Left renal pelvis (tissue), 4 donors: ENCODE measurements around the gene SLC25A23. TPM values are rescaled to one million over a fixed set of nuclear protein-coding genes. Genes with fewer than 3 reads are reported as not detected.
"Not testable (repeated sequence)": the region's sequence is repeated elsewhere in the genome, so short reads cannot be mapped to it uniquely, and the experiment has no call there.

Source experiments
- DNase-seq, 4 donors: peaks; one replicate each; pipeline ENCODE4 v3.0.0-alpha.2; 2013; ENCODE audit warnings: low read depth in 4 of 4, low spot score in 3 of 4
- polyA plus RNA-seq, 4 donors: library from polyadenylated mRNA; unstranded; fragments of 120-200 nt; gene quantifications; one replicate each; pipeline ENCODE4 v1.2.1, GENCODE V29; 2013; ENCODE audit not compliant: insufficient read length in 4 of 4

The SLC25A23 gene
- 10 to 100 TPM; 55.2 to 85.1 (median 68.6) TPM for polyA plus RNA-seq

DNA sequence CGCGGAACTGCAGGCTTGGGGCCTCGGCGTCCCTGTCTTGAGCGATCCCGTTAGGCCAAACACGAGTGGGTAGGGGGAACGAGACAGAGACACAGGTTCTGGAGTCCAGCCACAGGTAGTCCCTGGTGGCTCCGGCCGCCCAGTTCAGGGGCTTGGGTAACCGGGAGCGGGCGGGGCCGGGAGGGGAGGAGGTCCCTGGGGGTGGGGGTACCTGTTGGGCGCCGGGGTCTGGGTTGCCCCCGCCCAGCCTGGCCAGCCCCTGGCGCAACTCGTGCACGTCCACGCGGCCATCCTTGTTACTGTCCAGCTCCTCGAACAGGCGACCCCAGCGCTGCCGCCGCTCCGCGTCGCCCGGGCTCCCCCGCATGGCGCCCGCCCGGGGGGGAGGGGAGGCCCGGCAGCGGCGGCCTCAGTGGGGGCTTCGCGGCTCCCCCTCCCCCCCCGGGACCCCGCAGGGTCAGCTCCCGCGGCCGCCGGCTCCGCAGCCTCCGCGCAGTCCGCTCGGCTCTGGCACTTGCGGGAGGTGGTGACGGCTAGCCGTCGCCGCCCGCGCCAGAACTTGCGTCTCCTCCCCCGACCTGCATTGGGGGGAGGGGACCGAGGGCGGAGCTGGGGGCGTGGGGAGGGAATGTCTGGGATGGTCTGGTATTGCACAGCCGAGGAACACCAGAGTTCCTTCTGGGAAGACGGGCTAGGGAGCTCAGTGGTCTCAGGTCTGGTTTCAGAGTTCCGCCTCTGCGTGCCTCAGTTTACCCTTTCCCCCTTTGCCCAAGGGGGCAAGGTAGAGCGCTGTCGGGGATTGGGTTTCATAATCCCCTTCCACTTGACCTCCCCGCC is at the start of gene SLC25A23:
Gene SLC25A23 (minus strand): TSS at position 531 of the 837 bp plus-strand sequence. CDS start 164 bp downstream, at position 367.
- DNase-seq, result peak in 3 of 4 donors; percentile 54 to 67 (median 63)

GRCh38 chr19:6508028-6508771 is 48.6 kb upstream of the SLC25A23 start:
- not testable (repeated sequence) for DNase-seq

- DNase-seq, result no peak
Measured at GRCh38 chr19:6503407-6504201, 44.0 kb upstream of the SLC25A23 start.

DNA sequence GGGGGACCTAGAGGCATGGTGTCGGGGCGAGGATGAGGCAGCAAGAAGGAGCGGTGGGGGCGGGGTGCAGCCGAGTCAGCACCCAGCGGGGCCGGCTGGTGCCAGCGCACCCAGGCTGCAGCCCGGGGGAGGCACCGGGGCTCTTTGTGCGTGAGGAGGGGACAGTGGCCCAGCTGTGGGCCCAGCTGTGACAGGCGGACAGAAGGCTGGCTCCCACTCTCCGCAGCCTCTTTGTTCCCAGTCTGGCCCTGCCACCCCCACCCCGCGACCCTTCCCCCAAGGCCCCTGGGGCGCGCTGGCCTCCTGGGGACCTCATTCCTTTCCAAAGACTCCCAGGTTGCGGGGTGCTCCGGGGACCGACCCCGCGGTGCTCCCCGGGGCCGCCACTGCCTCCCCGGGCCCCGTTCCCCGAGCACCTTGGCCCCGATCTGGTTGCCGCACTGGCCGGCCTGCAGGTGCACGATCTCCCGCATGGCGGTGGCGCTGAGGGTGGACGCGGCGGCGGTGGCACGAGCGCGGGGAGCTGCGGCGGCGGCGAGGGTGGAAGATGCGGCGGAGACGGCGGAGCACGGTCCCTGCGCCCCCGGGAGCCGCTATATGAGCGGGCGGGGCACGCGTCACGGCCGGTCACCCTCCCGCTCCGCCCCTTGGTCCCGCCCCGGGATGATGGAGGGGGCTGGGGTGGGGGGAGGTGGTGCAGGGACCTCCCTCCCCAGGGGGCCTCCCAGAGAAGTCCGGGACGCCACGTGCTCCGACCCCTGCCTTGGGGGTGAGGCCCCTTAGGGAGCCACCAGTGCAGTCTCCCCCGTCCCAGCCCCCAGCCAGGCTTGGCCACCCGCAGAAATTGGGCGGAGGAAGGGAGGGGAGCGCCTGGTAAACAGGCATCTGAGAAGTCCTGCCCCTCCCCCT is 42.4 kb upstream of the SLC25A23 start, which contains the start of gene TUBB4A:
Gene TUBB4A (minus strand): TSS at position 570 of the 909 bp plus-strand sequence. CDS start 97 bp downstream, at position 473.
- no peak for DNase-seq

DNA sequence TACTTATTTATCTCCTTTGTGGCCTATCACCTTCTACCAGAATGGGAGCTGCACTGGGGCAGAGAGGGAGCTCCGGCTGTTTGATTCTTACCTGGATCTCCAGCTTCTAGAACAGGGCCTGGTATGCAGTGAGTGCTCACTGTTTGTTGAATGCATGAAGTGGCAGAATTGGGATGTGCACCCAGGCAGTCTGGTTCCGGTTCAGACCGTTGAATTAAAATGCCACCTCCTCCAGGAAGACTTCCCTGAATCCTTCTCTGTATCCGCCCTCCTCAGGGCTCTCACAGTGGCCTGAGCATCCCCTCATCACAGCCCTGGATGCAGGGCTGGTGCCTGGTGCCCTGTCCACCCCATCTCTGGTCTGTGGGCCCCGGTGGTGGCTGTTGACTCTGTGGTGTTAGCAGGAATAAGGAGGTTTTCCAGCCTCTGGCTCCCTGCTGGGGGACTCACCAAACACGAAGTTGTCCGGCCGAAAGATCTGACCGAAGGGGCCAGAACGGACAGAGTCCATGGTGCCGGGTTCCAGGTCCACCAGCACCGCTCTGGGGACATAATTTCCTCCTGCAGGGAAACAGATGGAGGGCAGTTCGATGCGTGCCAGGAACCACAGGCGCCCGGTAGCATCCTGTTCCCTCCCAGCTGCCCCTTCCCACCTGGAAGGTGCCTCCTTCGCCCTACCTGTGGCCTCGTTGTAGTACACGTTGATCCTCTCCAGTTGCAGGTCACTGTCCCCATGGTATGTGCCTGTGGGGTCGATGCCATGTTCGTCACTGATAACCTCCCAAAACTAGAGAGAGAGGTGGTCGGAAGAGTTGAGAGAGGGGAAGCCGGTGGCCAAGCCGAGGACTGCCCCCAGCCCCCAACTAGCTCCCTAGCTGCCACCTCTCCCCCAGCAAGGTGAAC is 41.5 kb upstream of the SLC25A23 start:
- DNase-seq, result no peak

GRCh38 chr19:6499052-6499790 is 39.6 kb upstream of the SLC25A23 start:
- no peak for DNase-seq

DNA sequence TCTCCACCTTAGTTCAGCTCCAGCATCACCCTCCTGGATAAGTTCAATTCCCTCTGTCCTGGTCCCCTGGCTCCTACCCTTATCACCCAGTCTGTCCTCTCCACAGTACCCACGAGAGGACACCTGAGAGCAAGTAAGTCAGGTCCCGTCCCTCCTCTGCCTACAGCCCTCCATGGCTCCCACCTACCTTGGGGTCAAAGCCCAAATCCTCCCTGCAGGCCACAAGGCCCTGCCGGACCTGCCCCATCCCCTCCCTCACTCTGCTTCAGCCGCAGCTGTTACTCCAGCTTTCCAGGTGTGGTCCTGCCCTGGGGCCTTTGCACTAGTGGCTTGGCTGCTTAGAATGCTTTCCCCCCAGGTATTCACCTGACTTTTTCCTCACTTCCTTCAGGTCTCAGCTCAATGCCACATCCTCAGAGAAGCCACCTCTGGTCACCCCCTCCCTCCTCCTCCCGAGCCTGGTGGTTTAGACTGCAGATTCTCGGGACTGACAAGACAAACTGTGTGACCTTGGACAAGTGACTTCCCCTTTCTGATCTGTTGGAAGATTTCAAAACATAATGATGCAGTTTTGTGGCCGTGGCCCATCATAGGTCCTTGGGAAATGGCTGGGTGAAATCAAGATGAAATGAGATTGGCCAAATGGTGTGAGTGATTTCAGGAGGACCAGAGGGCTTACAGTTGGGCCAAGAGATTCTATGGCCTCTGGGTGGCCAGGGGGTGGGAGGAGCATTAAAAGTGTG is 38.9 kb upstream of the SLC25A23 start:
- no peak for DNase-seq

- DNase-seq, result no peak
Measured at GRCh38 chr19:6495947-6496346, 36.4 kb upstream of the SLC25A23 start.

GRCh38 chr19:6494438-6495036 is 34.9 kb upstream of the SLC25A23 start:
- no peak for DNase-seq

DNA sequence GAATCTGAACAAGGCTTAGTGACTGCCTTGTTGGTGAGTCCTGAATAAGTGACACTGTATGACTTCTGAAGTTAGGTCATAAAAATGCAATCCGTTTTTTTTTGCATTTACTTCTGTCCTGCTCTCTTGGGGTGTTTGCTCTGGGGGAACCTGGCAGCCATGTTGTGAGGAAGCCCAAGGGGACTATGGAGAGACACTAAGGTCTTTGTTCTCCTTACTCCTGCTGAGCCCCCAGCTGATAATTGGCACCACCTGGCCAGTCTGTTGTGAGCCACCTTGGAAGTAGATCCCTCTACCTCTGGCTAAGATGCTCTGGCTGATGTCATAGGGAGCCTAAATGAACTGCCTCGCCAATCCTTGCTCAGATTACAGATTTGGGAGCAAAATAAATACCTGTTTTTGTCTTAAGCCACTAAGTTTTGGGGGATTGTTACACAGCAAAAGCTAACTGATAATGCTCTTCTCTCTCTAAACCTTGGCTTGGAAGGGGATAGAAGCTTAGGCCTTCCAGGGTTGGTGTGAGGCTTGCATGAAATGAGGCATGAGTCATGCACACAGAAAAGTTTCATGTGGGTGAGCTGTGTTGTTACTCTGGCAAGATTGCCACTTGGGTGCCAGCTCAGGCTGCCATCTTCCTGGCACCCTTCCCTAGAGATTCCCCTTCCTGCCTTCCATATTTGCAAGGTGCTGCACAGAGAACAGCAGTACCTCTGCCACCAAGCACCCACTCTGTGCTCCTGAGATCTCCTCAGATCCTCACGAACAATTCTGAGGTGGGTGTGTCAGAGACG is 32.4 kb upstream of the SLC25A23 start:
- DNase-seq, result no peak

- no peak for DNase-seq
Measured at GRCh38 chr19:6490134-6490533, 30.5 kb upstream of the SLC25A23 start.

DNA sequence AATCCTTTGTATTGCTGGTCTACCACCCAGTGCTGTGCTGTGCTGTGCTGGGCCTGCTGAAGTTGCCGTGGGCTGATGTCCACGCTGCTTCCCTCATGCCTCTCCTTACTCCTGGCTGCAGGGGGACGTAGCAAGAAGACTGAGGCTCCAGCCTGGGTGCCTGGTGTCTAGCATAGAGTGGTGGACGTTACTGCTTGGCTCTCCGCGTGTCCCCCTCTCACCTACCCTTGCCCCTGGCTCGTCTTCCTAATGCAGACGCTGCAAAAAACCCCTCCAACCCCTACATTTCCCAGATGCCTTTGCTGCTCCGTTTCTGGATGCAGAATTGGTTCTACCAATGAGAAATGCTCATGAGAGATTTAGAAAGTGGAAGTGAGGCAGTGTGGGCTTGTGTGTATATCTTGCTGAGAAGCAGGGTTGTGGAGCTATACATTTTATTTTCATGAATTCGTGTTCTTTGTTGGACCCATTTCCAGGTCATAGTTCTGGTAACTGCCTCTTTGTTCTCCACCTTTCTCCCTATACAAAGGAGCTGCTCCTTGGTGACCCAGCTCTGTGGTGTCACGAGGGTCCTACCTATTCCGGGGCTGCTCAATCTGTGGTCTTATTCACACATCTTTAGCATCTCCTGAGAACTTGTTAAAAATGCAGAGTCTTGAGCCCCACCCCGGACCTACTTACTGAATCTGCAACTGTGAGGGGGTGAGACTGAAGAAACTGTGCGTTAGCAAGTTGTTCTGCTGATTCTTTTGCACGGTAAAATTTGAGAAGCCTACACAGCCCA is 29.9 kb upstream of the SLC25A23 start:
- no peak for DNase-seq

- DNase-seq, result no peak
Measured at GRCh38 chr19:6484831-6485230, 25.2 kb upstream of the SLC25A23 start.

GRCh38 chr19:6484230-6484629 is 24.6 kb upstream of the SLC25A23 start:
- DNase-seq, result no peak

DNA sequence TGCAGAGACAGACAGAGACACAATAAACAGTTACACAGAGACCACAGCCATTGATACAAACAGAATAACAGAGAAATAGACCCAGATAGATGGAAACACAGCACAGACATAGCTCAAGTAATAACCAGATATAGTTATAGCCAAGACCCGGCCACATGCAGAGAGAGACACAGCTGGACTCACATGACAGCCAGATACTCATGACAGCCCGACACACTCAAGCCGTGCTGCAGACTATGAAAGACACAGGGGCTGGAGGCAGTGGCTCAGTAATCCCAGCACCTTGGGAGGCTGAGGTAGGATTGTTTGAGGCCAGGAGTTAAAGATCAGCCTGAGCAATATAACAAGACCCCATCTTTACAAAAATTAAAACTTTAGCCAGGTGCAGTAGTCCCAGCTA is 23.6 kb upstream of the SLC25A23 start:
- DNase-seq, result no peak
